ENCODE measurements around the gene AFF2.

AFF2 gene

DNA sequence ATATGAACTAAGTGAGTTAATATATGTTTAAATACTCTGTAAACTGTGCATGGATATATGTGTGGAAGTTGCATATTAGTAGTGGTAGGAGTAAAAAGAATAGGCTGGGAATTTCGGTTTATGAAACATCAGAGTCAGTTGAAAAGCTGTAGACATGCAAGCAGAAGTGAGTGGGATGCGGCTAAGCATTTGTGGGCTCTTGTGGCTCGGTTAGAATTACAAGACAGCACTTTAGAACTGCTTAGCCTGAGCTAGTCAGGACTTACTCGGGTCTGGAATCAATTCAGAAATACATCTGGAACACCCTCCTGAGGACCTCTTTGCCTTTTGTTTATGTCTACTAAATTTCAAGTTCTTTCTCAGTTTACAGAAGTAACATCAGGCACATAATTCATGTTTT is 93.6 kb downstream of the AFF2 start:
- no peak overlapping the region for H3K27ac ChIP-seq
- no peaks in the 10 kb centered on the region for H3K27me3 ChIP-seq
- no peak overlapping the region for H3K9ac ChIP-seq
- peaks cover 0 to 30% (median 0%) of the 10 kb centered on the region in 11 experiments; a peak in 8 of 22 replicates for H3K36me3 ChIP-seq
- H3K4me3 ChIP-seq: no peak overlapping the region
- H4K20me1 ChIP-seq: peaks cover 0 to 66% (median 2%) of the 10 kb centered on the region in 11 experiments; a peak in 6 of 22 replicates
- TF ChIP-seq Cebpa-rat (IDR thresholded peaks at IDR 0.05): no peak
- H3K4me2 ChIP-seq: 0 out of 22 replicates have a peak overlapping the region, but pooled peaks of 1 of the 11 experiments have one; percentile 48
- peaks cover 0 to 46% (median 28%) of the 10 kb centered on the region in 11 experiments; a peak in 15 of 22 replicates for H3K9me3 ChIP-seq (replicated peaks in 1 of 11)
- H3K4me1 ChIP-seq: peaks cover 0 to 50% (median 19%) of the 10 kb centered on the region in 10 experiments; a peak in 14 of 20 replicates

DNA sequence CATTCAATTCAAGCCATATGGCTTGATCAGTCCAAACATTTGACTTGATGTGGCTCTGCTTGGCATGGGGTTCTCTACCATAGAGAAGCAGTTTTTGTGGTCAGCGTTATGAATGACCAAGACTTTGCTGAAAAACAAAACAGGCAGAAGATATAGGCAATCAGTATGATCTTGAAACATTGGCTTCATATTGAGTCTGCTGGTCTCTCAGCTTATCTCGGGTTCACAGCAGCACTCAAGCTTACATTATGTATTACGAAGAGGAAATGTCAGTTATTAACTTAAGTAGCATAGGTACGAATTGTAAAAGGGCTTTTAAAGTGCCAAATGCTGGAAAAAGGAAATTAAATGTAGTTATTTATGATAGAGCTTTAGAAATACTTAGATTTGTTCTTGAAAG is 99.0 kb downstream of the AFF2 start:
- H3K4me2 ChIP-seq: no peak overlapping the region
- peaks cover 0 to 49% (median 28%) of the 10 kb centered on the region in 11 experiments; a peak in 16 of 22 replicates for H3K9me3 ChIP-seq (replicated peaks in 1 of 11)
- no peak overlapping the region for H3K9ac ChIP-seq
- no peak for TF ChIP-seq Cebpa-rat (IDR thresholded peaks at IDR 0.05)
- no peak overlapping the region for H3K4me3 ChIP-seq
- H4K20me1 ChIP-seq: peaks cover 0 to 57% (median 0%) of the 10 kb centered on the region in 11 experiments; a peak in 5 of 22 replicates
- peaks cover 0 to 24% (median 0%) of the 10 kb centered on the region in 11 experiments; a peak in 8 of 22 replicates for H3K36me3 ChIP-seq
- H3K27me3 ChIP-seq: no peaks in the 10 kb centered on the region
- peaks cover 0 to 20% (median 11%) of the 10 kb centered on the region in 10 experiments; a peak in 13 of 20 replicates for H3K4me1 ChIP-seq
- H3K27ac ChIP-seq: no peak overlapping the region

DNA sequence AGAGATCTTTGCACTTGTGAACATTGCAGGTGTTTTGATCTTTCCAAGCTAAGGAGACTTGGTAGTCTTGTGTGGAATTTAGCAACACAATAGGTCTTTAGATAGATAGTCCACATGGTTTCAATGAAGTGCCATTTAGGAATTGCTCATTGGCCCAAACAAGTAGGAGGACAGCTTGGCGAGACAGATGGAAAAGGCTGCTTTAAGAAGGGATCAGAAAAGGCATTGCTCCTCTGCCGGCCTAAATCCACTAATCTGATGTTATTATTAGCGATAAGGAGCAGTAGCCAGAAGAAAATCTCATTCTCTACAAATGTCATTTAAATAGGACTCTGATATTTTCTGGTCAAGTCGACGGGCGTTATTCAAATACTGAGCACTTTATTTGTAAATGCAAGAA is 99.7 kb downstream of the AFF2 start:
- H3K4me1 ChIP-seq: peaks cover 0 to 20% (median 11%) of the 10 kb centered on the region in 10 experiments; a peak in 13 of 20 replicates
- no peak overlapping the region for H3K9ac ChIP-seq
- no peak overlapping the region for H3K4me2 ChIP-seq
- no peak for TF ChIP-seq Cebpa-rat (IDR thresholded peaks at IDR 0.05)
- H3K9me3 ChIP-seq (replicated peaks in 1 of 11): peaks cover 0 to 46% (median 24%) of the 10 kb centered on the region in 11 experiments; a peak in 16 of 22 replicates
- H3K4me3 ChIP-seq: no peak overlapping the region
- H3K36me3 ChIP-seq: peaks cover 0 to 20% (median 0%) of the 10 kb centered on the region in 11 experiments; a peak in 7 of 22 replicates
- peaks cover 0 to 57% (median 0%) of the 10 kb centered on the region in 11 experiments; a peak in 5 of 22 replicates for H4K20me1 ChIP-seq
- no peaks in the 10 kb centered on the region for H3K27me3 ChIP-seq
- H3K27ac ChIP-seq: no peak overlapping the region

DNA sequence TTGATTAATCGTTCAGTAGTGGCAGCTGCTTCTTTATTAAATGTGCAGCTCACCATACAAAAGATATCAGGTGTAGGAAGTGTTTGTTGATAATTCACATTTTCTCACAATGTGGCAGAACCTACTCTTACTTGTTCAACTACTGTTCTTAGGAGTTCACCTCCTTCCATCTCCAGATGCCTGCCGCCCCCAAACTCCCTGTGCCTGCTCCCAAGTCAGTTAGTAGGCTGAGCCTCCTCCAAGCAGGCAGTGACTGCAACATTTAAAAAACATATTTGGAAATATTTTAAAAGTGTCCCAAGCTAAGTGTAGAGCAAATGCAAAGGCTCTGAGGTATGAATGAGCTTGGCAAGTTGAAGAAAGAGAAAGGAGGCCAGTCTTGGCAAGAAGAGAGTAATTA is 100.2 kb downstream of the AFF2 start:
- TF ChIP-seq Cebpa-rat (IDR thresholded peaks at IDR 0.05): no peak
- peak overlapping the region in 2 of 11 experiments; percentile 28 to 40; a peak in 1 of 22 replicates for H3K27ac ChIP-seq
- H3K4me1 ChIP-seq: peaks cover 0 to 20% (median 11%) of the 10 kb centered on the region in 10 experiments; a peak in 13 of 20 replicates
- H3K9me3 ChIP-seq (replicated peaks in 1 of 11): peaks cover 0 to 46% (median 26%) of the 10 kb centered on the region in 11 experiments; a peak in 17 of 22 replicates
- no peak overlapping the region for H3K9ac ChIP-seq
- H3K36me3 ChIP-seq: peaks cover 0 to 24% (median 0%) of the 10 kb centered on the region in 11 experiments; a peak in 7 of 22 replicates
- H4K20me1 ChIP-seq: peaks cover 0 to 57% (median 0%) of the 10 kb centered on the region in 11 experiments; a peak in 5 of 22 replicates
- no peaks in the 10 kb centered on the region for H3K27me3 ChIP-seq
- peak overlapping the region in 5 of 11 experiments; percentile 5 to 40 (median 10); a peak in 5 of 22 replicates for H3K4me2 ChIP-seq
- H3K4me3 ChIP-seq: no peak overlapping the region

DNA sequence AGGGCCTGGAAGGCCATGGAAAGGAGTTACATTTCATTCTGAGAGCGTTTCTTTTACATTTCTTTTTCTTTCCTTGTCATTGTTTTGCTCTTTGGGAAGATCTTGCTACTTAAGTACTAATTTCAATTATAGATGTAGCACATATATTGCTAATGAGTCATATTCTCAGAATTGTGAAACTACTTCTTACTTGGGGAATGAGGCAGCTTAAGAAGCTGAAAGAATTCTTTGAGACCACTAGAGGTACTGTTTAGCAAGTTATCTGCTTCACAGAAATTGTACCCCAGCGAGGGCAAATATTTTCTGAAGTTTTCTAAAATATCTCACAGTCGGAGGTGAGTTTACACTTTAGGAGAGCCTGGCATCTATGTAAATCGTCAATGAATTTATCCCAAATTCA is 100.6 kb downstream of the AFF2 start:
- Histone ChIP-seq H3K4me2 (peak overlapping the region in 5 of 11 experiments; percentile 5 to 40 (median 10); a peak in 5 of 22 replicates), H3K4me3 (no peak overlapping the region), H3K4me1 (peaks cover 0 to 20% (median 11%) of the 10 kb centered on the region in 10 experiments; a peak in 13 of 20 replicates)

DNA sequence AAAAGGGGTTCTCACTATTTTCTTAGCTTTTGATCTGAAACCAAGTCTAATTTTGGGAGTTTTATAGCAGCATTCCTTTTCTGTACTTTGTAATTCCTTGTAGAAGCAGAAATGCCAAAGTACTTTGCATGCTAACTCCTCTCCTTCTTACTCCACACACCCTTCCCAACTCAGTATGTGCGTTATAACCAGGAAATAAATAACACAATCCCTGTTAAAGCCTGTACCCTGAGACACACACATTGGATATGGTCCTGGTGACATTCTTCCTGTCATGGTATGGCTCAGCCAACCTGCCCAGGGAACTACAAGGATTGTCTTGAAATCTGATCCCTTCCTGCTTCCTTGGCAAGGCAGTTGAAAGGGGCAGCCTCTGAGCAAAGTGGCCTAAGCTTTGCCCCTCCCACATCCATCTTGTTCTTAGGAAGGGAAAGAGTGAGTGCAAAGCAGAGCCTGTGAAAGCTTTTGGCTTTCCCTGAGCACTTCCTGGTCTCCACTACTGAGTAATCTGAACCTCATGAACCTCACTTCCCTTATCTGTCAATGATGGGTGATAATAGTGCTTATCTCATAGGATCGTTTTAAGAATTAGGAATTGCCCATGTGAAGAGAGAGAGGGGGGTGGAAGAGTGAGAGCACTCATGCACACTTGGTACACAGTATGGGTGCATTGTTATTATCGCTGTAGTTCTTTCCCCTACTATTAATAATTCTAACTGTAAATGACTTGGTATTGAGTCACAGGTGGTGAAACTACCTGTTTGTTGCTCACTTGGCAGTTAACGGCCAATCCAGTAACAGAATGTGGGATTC is 109.3 kb downstream of the AFF2 start:
- no peaks in the 10 kb centered on the region for H3K27me3 ChIP-seq
- peaks cover 0 to 57% (median 0%) of the 10 kb centered on the region in 11 experiments; a peak in 6 of 22 replicates for H4K20me1 ChIP-seq
- H3K4me2 ChIP-seq: peak overlapping the region; percentile 27 to 79 (median 58)
- peak overlapping the region in 5 of 10 experiments; percentile 5 to 50 (median 32); a peak in 5 of 20 replicates for H3K4me3 ChIP-seq
- peaks cover 13 to 54% (median 41%) of the 10 kb centered on the region in 11 experiments for H3K9me3 ChIP-seq (replicated peaks in 1 of 11)
- peak overlapping the region in 9 of 11 experiments; percentile 29 to 71 (median 58); a peak in 17 of 22 replicates for H3K27ac ChIP-seq
- H3K4me1 ChIP-seq: peaks cover 13 to 36% (median 18%) of the 10 kb centered on the region in 10 experiments
- peaks cover 0 to 51% (median 8%) of the 10 kb centered on the region in 11 experiments; a peak in 12 of 22 replicates for H3K36me3 ChIP-seq
- peak overlapping the region in 3 of 11 experiments; percentile 40 to 61 (median 54); a peak in 4 of 22 replicates for H3K9ac ChIP-seq
- no peak for TF ChIP-seq Cebpa-rat (IDR thresholded peaks at IDR 0.05)

More for the DNA sequence above, 100.6 kb downstream of the AFF2 start:
- H3K27ac ChIP-seq: peak overlapping the region in 2 of 11 experiments; percentile 28 to 40; a peak in 1 of 22 replicates
- no peaks in the 10 kb centered on the region for H3K27me3 ChIP-seq
- peaks cover 0 to 53% (median 0%) of the 10 kb centered on the region in 11 experiments; a peak in 5 of 22 replicates for H4K20me1 ChIP-seq
- H3K9me3 ChIP-seq (replicated peaks in 1 of 11): peaks cover 0 to 49% (median 29%) of the 10 kb centered on the region in 11 experiments; a peak in 17 of 22 replicates
- no peak for TF ChIP-seq Cebpa-rat (IDR thresholded peaks at IDR 0.05)
- H3K36me3 ChIP-seq: peaks cover 0 to 21% (median 0%) of the 10 kb centered on the region in 11 experiments; a peak in 7 of 22 replicates
- H3K9ac ChIP-seq: no peak overlapping the region

DNA sequence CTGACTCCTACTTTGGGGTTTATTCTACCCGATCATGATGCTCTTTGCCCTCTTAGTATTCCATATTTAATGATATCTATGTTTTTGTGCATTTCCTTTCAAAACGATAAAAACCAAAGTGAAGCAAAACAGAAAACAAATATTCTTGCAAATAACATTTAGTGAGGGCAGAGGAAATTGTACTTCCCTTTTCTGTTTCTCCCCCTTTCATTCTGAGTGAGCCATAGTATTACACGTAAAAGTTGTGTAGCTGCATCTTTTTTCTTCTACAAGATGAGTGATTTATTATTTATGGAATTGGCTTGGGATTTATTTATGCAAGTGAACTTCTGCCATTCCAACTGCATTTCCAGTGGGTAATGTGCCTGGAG is 109.9 kb downstream of the AFF2 start:
- peak overlapping the region; percentile 27 to 79 (median 58); a peak in 19 of 22 replicates for H3K4me2 ChIP-seq
- H3K4me1 ChIP-seq: peaks cover 13 to 36% (median 18%) of the 10 kb centered on the region in 10 experiments
- H3K27me3 ChIP-seq: no peaks in the 10 kb centered on the region
- TF ChIP-seq Cebpa-rat (IDR thresholded peaks at IDR 0.05): no peak
- H3K4me3 ChIP-seq: peak overlapping the region in 5 of 10 experiments; percentile 5 to 50 (median 32); a peak in 5 of 20 replicates
- H3K27ac ChIP-seq: peak overlapping the region in 9 of 11 experiments; percentile 29 to 71 (median 58); a peak in 16 of 22 replicates
- peaks cover 0 to 57% (median 0%) of the 10 kb centered on the region in 11 experiments; a peak in 6 of 22 replicates for H4K20me1 ChIP-seq
- peaks cover 13 to 55% (median 40%) of the 10 kb centered on the region in 11 experiments for H3K9me3 ChIP-seq (replicated peaks in 1 of 11)
- H3K9ac ChIP-seq: peak overlapping the region in 3 of 11 experiments; percentile 40 to 61 (median 54); a peak in 4 of 22 replicates
- H3K36me3 ChIP-seq: peaks cover 0 to 54% (median 11%) of the 10 kb centered on the region in 11 experiments; a peak in 12 of 22 replicates

DNA sequence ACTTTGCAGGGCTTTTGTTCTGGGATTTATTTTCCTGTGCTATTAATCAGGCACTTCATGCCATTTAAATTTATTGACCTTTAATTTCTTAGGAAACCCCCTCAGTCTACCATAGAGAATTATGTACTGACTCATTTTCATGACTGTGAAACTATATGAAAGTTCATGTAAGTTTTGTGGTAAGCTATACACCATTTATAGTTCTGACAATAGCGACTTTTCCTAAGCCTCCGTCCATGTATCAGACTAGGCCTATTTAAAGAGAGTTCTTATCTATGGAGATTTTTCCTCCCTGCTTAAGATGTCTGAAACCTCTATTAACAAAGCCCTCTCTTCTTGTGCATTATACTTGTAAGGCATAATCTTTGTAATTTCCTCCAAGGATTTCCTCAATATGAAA is 111.6 kb downstream of the AFF2 start:
- no peak for TF ChIP-seq Cebpa-rat (IDR thresholded peaks at IDR 0.05)
- Histone ChIP-seq H4K20me1 (peaks cover 0 to 57% (median 0%) of the 10 kb centered on the region in 11 experiments; a peak in 6 of 22 replicates), H3K27ac (no peak overlapping the region), H3K4me2 (no peak overlapping the region), H3K36me3 (peaks cover 0 to 52% (median 8%) of the 10 kb centered on the region in 11 experiments; a peak in 12 of 22 replicates), H3K4me1 (peaks cover 13 to 29% (median 18%) of the 10 kb centered on the region in 10 experiments), H3K9ac (no peak overlapping the region), H3K9me3 (replicated peaks in 1 of 11) (peaks cover 13 to 50% (median 33%) of the 10 kb centered on the region in 11 experiments), H3K4me3 (no peak overlapping the region), H3K27me3 (no peaks in the 10 kb centered on the region)
